GM18861 (cell line): ENCODE results near the gene SMAD9.

Experiments
- ATAC-seq: cut with Tn5 transposase; IDR thresholded peaks from one replicate; pipeline ENCODE4 v1.9.1; 2021; ENCODE audit not compliant: unreplicated experiment

SMAD9 gene

DNA sequence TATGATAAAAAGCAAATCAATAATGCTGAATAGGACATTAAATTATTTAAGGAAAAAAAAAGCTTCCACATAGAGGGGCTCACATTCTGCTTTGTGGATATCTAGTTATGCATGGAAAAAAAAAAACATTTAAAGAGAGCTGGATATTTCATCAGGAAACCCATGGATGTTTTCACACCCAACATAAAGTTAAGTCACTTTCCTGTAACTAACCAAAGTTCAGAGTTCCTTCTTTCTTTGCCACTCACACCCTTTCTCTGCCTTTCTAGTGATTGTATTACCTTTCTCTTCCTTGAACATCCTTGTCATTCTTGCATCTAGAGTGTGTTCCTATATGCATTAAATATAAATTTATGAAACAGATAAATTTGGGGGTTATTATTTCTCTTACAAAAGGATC, 53.8 kb downstream of the SMAD9 start:
- ATAC-seq = no peak

DNA sequence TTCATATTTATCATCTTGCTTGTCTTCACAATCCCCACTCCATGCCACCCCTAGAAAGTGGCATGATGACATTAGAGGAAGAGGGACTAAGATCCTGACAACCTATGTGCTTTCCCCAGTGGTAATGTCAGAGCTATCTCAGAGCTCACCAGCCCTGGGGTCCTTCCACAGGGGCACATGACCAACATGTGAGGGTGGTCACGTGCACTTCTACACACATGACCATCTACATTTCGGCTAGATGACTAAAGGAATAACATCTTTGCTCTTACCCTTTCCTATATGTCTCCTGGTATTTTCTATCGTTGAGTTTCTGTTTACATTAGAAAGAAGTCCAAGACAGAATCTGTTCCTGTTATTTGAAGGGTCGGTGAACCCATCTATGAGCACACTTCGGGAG, 54.8 kb downstream of the SMAD9 start:
- no peak for ATAC-seq

DNA sequence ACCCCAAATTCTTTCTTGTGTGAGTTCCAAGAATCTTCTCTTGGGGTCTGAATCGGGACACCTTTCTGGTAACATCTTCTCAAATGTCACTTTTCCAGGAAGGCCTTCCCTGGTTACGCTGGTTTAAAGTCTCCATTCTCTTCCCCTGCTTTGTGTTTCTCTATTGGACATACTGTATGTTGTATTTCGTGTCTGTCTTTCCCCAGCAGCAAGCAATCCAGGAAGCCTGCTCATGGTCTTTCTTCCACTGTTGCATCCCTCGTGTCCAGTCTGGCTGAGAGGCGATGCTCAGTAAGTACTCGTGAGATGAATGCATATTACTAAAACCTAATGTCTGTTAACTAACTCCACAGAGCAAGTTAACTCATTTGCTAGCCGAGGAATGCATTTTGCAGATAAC, 57.3 kb downstream of the SMAD9 start:
- ATAC-seq = no peak

DNA sequence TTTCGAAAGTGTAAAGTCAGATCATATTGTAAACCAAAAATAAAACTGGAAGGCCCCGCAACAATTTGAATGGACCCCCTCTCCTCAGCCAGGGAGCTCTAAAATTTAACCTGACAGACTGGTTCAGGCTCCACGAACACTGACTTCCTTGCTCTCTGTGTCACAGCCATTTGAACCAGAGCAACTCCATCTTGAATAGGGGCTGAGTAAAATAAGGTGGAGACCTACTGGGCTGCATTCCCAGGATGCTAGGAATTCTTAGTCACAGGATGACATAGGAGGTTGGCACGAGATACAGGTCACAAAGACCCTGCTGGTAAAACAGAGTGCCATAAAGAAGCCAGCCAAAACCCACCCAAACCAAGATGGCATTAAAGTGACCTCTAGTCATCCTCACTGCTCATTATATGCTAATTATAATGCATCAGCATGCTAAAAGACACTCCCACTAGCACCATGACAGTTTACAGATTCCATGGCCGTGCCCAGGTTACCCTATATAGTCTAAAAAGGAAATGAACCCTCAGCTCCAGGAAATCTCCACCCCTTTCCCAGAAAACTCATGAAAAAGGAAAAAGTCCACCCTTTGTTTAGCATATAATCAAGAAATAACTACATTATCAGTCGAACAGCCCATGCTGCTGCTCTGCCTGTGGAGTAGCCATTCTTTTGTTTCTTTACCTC, 57.9 kb downstream of the SMAD9 start:
- no peak for ATAC-seq

GRCh38 chr13:36859259-36859658, 60.8 kb downstream of the SMAD9 start:
- no peak for ATAC-seq

- peak; percentile 75 for ATAC-seq
Measured at GRCh38 chr13:36858290-36858689, 61.7 kb downstream of the SMAD9 start.

GRCh38 chr13:36857253-36857652, 62.8 kb downstream of the SMAD9 start:
- ATAC-seq = no peak

DNA sequence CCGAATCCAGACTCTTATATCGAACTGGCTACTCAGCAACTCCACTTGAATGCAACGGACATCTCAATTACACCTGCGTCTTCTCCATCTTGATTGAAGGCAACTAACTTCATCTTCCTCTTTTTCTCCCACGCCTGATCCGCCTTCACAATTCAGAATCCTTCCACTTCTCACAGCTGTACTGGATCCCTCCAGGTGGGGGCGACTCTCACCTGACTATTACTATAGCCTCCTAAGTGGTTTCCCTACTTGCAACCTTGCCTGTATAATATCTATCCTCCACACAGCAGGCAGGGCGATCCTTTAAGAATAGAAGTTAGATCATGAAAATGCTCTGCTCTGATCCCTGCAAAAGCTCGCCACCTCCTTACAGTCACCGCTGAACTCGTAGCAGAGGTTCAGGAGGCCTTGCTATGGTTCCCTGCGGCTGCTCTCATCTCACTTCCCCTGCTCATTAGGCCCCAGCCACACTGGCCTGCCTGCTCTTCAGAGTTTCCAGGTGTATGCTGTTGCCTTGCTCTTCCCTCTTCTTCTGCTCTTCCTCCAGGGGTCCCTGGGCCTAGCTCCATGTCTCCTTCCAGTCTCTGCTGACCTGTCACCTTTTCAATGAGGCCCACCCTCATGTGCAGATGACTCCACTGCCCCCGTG, 69.1 kb downstream of the SMAD9 start:
- ATAC-seq = no peak

DNA sequence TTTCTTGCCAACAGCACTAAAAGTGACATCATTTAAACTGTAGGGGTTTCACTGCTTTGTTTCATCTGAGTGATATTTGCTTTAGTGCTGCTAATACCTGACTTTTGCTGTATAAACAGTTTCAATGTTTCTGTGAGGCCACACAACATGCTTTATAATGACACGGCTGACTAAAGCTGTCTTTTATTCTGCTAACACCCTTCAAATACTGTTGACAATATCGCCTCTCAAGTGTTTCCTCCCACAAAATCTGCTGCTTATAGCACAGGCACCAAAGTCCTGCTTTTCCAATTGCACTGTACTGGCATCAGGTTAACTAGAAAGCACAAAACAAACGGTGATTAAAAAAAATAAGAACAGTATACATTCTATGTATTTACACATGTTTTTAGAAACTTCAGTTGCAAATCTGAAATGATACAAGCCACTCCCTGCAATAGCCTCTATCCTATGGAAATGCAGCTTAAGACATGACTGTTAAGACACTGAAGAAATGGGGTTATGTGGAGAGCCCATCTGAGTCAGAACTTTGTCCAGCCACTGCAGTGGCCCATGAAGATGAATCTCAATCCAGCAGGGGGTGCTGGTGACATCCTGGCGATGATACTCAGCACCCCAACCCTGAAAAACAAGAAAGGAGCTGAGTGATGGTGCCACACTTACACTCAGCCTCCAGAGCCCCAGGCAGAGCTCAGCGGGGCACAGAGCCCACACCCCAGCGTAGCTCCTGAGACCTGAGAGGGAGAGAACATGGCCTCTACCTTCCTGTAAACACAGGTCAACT, 71.6 kb downstream of the SMAD9 start:
- ATAC-seq = no peak

DNA sequence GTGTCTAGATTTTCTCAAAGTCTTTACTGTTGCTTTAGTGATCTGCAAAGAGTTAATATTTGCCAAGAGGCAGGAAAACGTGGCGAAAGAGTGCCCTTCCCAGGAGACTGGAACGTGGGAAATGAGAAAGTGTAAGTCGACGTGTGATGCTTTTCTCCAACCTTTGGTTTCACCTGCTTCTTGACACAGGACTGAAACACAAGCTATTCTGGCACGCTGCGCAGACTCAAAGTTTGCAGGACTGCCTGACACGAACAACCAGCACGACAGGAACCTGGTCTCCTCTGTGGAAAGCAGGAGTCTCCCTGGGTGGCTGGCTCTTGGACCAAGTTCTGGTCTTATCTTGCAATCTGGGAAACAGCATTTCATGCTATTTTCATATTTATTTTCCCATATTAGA, 72.4 kb downstream of the SMAD9 start:
- no peak for ATAC-seq

DNA sequence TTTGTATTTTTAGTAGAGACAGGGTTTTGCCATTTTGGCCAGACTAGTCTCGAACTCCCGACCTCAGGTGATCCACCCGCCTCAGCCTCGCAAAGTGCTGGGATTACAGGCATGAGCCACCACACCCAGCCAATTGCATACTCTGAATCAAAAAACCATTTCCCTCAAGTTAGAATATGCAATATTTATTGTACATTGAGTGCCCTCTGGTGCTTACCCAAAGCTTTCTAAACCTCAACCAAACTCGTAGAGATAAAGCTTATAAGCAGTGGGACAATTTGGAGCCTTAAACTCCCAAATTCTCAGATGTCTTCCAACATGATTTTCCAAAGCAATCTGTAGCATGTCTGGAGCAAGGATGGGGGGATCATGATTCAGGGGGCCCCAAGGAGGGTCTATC, 78.6 kb downstream of the SMAD9 start:
- ATAC-seq = no peak

GRCh38 chr13:36840718-36841250, 79.3 kb downstream of the SMAD9 start:
- no peak for ATAC-seq

GRCh38 chr13:36839981-36840380, 80.1 kb downstream of the SMAD9 start:
- no peak for ATAC-seq

GRCh38 chr13:36839281-36839680, 80.8 kb downstream of the SMAD9 start:
- no peak for ATAC-seq

- no peak for ATAC-seq
Measured at GRCh38 chr13:36837354-36838092, 82.5 kb downstream of the SMAD9 start.

DNA sequence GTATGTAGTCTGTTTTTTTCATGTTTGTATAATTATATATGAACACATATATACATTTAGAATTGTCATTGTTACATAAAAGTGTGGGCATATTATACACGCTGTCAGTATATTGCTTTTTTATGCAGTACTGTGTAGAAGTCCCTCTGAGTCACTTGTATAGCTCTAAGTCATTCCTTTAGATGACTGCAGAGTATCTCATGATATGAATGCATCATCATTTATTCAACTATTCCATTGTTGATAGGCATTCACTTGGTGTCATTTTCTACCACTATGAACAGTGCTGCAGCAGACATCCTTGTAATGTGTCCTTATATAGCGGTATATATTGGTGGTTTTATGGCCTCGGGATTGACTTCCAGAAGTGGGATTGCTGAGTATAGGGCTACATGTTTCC, 85.7 kb downstream of the SMAD9 start:
- ATAC-seq = no peak

- ATAC-seq = no peak
Measured at GRCh38 chr13:36831291-36831690, 88.7 kb downstream of the SMAD9 start.

DNA sequence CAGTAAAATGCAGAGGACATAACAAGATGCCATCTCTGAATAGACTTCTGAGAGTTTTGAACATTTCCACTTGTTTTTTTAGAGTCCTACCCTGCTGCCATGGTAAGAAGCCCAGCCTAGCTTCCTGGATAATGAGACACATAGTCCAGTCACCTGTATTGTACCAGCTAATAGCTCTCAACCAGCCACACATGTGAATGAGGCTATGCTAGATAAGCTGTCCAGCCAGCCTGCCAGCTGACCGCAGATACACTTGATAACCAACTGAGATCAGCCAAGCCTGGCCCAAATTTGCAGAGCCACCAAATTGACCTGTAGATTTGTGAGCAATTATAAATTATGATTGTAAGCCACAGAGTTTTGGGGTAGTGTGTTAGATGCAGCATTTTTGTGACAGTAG, 90.3 kb downstream of the SMAD9 start:
- ATAC-seq = no peak

GRCh38 chr13:36822785-36823184, 97.3 kb downstream of the SMAD9 start:
- no peak for ATAC-seq

- no peak for ATAC-seq
Measured at GRCh38 chr13:36820222-36820621, 99.8 kb downstream of the SMAD9 start.

DNA sequence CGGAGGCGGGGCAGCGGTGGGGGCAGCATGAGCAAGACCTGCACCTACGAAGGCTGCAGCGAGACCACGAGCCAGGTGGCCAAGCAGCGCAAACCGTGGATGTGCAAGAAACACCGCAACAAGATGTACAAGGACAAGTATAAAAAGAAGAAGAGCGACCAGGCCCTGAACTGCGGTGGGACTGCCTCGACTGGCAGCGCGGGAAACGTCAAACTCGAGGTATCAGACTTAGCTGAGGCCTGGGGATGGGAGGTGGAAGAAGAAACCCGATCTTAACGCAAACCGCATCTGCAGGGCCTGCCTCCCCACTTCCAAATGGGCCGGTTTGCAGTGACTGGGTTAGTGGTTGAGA, 100.3 kb downstream of the SMAD9 start:
- ATAC-seq = no peak
